GM12891 (cell line): ENCODE results near the gene MRAP.

Experiments used
- PAX5 ChIP-seq: IDR thresholded peaks from 2 replicates; pipeline ENCODE4 v1.6.1; 2011; ENCODE audit warnings: low read length, moderate library complexity, mild to moderate bottlenecking; ENCODE audit not compliant: insufficient read depth, severe bottlenecking
- POLR2A ChIP-seq: IDR thresholded peaks from 2 replicates; pipeline ENCODE4 v1.6.1; 2011; ENCODE audit warnings: low read depth, low read length, control low read depth
- POLR2AphosphoS5 ChIP-seq: IDR thresholded peaks from 2 replicates; pipeline ENCODE4 v1.6.1; 2011; ENCODE audit warnings: low read depth, low read length, control low read depth
- POU2F2 ChIP-seq: IDR thresholded peaks from 2 replicates; pipeline ENCODE4 v1.6.1; 2011; ENCODE audit warnings: low read depth, mild to moderate bottlenecking, control low read depth, low read length, moderate library complexity
- SPI1 ChIP-seq: IDR thresholded peaks from 2 replicates; pipeline ENCODE4 v1.6.1; 2011; ENCODE audit warnings: low read depth, low read length, control low read depth
- TAF1 ChIP-seq: IDR thresholded peaks from 2 replicates; pipeline ENCODE4 v1.6.1; 2011; ENCODE audit warnings: low read depth, low read length, control low read depth

GRCh38 chr21:32334980-32335531, 36.4 kb downstream of the MRAP start:
- TF ChIP-seq POLR2A: no peak
- TF ChIP-seq POU2F2: no peak
- TF ChIP-seq POLR2AphosphoS5: no peak
- no peak for TF ChIP-seq SPI1
- no peak for TF ChIP-seq TAF1
- no peak for TF ChIP-seq PAX5
